Measurements from ENCODE around the gene CRACDL. TPM values are rescaled to one million over a fixed set of nuclear protein-coding genes. Genes with fewer than 3 reads are reported as not detected.

CRACDL gene
- total and polyA plus RNA-seq, 2 of the 13 experiments (the other 11 are each of a cell fraction or from before 2014, with no cell fraction given) = 0.15 to 0.26 TPM

DNA sequence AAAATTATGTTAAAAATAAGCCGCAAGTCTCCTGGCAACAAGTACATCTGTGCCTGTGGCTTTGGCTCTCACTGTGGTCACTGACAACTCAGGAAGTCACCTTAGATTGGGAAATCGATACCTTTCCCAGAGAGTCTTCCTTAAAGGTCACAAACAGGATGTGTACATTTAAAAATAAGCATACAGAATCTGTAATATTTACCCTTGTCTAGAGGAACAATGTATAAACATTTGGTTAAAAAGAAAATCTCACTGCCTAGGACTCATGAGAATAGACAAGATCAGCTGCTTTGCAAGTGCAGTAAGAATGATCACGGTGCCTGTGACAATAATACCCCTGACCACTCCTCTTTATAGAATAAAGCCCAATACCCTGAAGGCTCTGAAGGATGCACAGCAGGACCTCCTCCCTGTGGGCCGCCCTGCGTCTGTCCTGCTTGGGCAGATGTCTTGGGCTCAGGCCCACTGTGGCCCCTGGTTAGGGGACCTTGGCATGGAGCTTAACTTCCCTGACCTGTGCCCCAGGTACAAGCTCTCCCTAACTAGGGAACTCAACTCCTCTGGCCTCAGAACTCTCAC lies 107.1 kb downstream of the CRACDL start (continued):
- TF ChIP-seq, protein P1, sequence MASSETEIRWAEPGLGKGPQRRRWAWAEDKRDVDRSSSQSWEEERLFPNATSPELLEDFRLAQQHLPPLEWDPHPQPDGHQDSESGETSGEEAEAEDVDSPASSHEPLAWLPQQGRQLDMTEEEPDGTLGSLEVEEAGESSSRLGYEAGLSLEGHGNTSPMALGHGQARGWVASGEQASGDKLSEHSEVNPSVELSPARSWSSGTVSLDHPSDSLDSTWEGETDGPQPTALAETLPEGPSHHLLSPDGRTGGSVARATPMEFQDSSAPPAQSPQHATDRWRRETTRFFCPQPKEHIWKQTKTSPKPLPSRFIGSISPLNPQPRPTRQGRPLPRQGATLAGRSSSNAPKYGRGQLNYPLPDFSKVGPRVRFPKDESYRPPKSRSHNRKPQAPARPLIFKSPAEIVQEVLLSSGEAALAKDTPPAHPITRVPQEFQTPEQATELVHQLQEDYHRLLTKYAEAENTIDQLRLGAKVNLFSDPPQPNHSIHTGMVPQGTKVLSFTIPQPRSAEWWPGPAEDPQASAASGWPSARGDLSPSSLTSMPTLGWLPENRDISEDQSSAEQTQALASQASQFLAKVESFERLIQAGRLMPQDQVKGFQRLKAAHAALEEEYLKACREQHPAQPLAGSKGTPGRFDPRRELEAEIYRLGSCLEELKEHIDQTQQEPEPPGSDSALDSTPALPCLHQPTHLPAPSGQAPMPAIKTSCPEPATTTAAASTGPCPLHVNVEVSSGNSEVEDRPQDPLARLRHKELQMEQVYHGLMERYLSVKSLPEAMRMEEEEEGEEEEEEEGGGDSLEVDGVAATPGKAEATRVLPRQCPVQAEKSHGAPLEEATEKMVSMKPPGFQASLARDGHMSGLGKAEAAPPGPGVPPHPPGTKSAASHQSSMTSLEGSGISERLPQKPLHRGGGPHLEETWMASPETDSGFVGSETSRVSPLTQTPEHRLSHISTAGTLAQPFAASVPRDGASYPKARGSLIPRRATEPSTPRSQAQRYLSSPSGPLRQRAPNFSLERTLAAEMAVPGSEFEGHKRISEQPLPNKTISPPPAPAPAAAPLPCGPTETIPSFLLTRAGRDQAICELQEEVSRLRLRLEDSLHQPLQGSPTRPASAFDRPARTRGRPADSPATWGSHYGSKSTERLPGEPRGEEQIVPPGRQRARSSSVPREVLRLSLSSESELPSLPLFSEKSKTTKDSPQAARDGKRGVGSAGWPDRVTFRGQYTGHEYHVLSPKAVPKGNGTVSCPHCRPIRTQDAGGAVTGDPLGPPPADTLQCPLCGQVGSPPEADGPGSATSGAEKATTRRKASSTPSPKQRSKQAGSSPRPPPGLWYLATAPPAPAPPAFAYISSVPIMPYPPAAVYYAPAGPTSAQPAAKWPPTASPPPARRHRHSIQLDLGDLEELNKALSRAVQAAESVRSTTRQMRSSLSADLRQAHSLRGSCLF (CRISPR knock-in tag; IDR thresholded peaks at IDR 0.05; ENCODE audit: borderline replicate concordance) = no peak
- TF ChIP-seq KDM4B (CRISPR knock-in tag; IDR thresholded peaks at IDR 0.05) = no peak
- TF ChIP-seq ZNF296 (CRISPR knock-in tag; conservative IDR thresholded peaks at IDR 0.05) = no peak
- no peak for TF ChIP-seq ZNF720 (CRISPR knock-in tag; IDR thresholded peaks at IDR 0.05)
- TF ChIP-seq, protein P2, sequence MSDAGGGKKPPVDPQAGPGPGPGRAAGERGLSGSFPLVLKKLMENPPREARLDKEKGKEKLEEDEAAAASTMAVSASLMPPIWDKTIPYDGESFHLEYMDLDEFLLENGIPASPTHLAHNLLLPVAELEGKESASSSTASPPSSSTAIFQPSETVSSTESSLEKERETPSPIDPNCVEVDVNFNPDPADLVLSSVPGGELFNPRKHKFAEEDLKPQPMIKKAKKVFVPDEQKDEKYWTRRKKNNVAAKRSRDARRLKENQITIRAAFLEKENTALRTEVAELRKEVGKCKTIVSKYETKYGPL (CRISPR knock-in tag; IDR thresholded peaks at IDR 0.05) = no peak
- TF ChIP-seq, protein P3, sequence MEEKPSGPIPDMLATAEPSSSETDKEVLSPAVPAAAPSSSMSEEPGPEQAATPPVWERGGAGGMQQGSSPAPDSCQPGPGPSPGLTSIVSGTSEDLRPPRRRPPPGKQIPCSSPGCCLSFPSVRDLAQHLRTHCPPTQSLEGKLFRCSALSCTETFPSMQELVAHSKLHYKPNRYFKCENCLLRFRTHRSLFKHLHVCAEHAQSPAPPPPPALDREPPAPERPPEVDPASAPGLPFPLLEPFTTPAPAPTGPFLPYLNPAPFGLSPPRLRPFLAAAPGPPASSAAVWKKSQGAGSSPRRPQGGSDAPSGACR (CRISPR knock-in tag; IDR thresholded peaks at IDR 0.05) = no peak
- TF ChIP-seq, protein P4, sequence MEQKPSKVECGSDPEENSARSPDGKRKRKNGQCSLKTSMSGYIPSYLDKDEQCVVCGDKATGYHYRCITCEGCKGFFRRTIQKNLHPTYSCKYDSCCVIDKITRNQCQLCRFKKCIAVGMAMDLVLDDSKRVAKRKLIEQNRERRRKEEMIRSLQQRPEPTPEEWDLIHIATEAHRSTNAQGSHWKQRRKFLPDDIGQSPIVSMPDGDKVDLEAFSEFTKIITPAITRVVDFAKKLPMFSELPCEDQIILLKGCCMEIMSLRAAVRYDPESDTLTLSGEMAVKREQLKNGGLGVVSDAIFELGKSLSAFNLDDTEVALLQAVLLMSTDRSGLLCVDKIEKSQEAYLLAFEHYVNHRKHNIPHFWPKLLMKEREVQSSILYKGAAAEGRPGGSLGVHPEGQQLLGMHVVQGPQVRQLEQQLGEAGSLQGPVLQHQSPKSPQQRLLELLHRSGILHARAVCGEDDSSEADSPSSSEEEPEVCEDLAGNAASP (CRISPR knock-in tag; IDR thresholded peaks at IDR 0.05; ENCODE audit: borderline replicate concordance) = no peak; the same call in 1 of the 2 replicates
- no peak for TF ChIP-seq CBX5 (CRISPR knock-in tag; IDR thresholded peaks at IDR 0.05; ENCODE audit: borderline replicate concordance)
- no peak for TF ChIP-seq TCF7L2 (IDR thresholded peaks at IDR 0.05; ENCODE audit: low read depth, low read length)
- TF ChIP-seq ATRX (CRISPR knock-in tag; IDR thresholded peaks at IDR 0.05; ENCODE audit: borderline replicate concordance) = no peak
- TF ChIP-seq IRF2 (CRISPR knock-in tag; IDR thresholded peaks at IDR 0.05) = peak; percentile 24; the same call in 1 of the 2 replicates
- TF ChIP-seq CREM (IDR thresholded peaks at IDR 0.05) = peak; percentile 40; the same call in 1 of the 2 replicates
- no peak for TF ChIP-seq CREM (CRISPR knock-in tag; IDR thresholded peaks at IDR 0.05)
- no peak for TF ChIP-seq FOSL1 (CRISPR knock-in tag; IDR thresholded peaks at IDR 0.05; ENCODE audit: borderline replicate concordance)
- TF ChIP-seq, protein P5, sequence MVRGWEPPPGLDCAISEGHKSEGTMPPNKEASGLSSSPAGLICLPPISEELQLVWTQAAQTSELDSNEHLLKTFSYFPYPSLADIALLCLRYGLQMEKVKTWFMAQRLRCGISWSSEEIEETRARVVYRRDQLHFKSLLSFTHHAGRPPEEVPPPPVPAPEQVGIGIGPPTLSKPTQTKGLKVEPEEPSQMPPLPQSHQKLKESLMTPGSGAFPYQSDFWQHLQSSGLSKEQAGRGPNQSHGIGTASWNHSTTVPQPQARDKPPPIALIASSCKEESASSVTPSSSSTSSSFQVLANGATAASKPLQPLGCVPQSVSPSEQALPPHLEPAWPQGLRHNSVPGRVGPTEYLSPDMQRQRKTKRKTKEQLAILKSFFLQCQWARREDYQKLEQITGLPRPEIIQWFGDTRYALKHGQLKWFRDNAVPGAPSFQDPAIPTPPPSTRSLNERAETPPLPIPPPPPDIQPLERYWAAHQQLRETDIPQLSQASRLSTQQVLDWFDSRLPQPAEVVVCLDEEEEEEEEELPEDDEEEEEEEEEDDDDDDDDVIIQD (CRISPR knock-in tag; IDR thresholded peaks at IDR 0.05; ENCODE audit: low read depth) = peak; percentile 28; the same call in 1 of the 2 replicates
- TF ChIP-seq HDAC2 (CRISPR knock-in tag; IDR thresholded peaks at IDR 0.05) = peak; percentile 34; the same call in 1 of the 2 replicates
- TF ChIP-seq MBD4 (IDR thresholded peaks at IDR 0.05; ENCODE audit: borderline replicate concordance, low read length) = peak; percentile 76; the same call in 1 of the 2 replicates
- peak; percentile 95 for TF ChIP-seq RARA (CRISPR knock-in tag; IDR thresholded peaks at IDR 0.05)
- TF ChIP-seq ZNF3 (CRISPR knock-in tag; IDR thresholded peaks at IDR 0.05) = no peak
- TF ChIP-seq, protein P6, sequence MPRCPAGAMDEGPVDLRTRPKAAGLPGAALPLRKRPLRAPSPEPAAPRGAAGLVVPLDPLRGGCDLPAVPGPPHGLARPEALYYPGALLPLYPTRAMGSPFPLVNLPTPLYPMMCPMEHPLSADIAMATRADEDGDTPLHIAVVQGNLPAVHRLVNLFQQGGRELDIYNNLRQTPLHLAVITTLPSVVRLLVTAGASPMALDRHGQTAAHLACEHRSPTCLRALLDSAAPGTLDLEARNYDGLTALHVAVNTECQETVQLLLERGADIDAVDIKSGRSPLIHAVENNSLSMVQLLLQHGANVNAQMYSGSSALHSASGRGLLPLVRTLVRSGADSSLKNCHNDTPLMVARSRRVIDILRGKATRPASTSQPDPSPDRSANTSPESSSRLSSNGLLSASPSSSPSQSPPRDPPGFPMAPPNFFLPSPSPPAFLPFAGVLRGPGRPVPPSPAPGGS (CRISPR knock-in tag; IDR thresholded peaks at IDR 0.05) = no peak
